ENCODE results near the gene CAV1.

Gene CAV1

GRCh38 chr7:116538138-116538537, 13.3 kb downstream of the CAV1 start:
- TF ChIP-seq, protein P1, sequence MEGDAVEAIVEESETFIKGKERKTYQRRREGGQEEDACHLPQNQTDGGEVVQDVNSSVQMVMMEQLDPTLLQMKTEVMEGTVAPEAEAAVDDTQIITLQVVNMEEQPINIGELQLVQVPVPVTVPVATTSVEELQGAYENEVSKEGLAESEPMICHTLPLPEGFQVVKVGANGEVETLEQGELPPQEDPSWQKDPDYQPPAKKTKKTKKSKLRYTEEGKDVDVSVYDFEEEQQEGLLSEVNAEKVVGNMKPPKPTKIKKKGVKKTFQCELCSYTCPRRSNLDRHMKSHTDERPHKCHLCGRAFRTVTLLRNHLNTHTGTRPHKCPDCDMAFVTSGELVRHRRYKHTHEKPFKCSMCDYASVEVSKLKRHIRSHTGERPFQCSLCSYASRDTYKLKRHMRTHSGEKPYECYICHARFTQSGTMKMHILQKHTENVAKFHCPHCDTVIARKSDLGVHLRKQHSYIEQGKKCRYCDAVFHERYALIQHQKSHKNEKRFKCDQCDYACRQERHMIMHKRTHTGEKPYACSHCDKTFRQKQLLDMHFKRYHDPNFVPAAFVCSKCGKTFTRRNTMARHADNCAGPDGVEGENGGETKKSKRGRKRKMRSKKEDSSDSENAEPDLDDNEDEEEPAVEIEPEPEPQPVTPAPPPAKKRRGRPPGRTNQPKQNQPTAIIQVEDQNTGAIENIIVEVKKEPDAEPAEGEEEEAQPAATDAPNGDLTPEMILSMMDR (IDR thresholded peaks at IDR 0.05; ENCODE audit: borderline replicate concordance, control extremely low read depth, extremely low read depth, insufficient read depth, missing control alignments), result no peak
- no peak for DNase-seq (ENCODE audit: low spot score)
- in situ Hi-C loops (cut with MboI; ENCODE audit: low sequenced_read_pairs, unreplicated experiment), result no loop called here

DNA sequence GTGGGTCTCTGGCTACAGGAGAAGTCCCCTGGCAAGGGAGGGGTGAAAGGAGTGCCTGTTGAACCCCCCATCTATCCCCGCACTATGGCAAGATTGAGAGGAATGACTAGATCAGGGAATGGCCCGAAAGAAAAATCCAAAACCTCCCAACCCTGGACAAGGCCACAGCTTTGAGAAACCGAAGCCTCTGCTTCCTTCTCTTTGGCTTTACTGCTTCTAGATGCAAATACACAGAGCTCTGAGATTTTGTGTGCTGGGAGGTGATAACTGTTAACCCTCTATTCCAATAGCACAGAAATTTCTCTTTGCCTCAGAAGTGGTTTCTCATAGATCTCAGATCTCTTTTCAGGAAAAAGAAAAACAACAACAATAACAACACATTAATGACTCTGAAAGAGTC, 15.0 kb downstream of the CAV1 start:
- in situ Hi-C loops (cut with MboI; ENCODE audit: low sequenced_read_pairs, unreplicated experiment), result no loop called here
- no peak for DNase-seq (ENCODE audit: low spot score)
- TF ChIP-seq, protein P1 (IDR thresholded peaks at IDR 0.05; ENCODE audit: borderline replicate concordance, control extremely low read depth, extremely low read depth, insufficient read depth, missing control alignments), result no peak

DNA sequence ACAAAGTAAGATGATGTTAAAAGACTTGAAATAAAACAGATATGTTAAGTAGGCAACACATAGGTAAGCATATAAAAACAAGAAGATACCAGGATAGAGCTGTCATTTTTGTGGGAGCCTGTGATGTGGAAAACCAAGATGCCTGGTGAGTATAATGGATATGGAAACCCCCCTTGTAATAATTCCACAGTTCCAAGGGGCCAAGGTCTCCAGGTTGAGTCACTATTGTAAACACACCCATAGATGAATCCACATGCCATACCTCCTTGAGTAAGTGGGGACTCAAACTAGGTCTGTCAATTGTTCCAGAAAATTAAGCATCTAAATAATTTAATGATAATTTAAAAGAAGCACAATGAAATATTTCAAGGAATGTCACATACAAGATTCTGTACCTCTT, 15.9 kb downstream of the CAV1 start:
- no peak for DNase-seq (ENCODE audit: low spot score)
- in situ Hi-C loops (cut with MboI; ENCODE audit: low sequenced_read_pairs, unreplicated experiment), result no loop called here
- TF ChIP-seq, protein P1 (IDR thresholded peaks at IDR 0.05; ENCODE audit: borderline replicate concordance, control extremely low read depth, extremely low read depth, insufficient read depth, missing control alignments), result no peak

GRCh38 chr7:116541951-116542350, 17.1 kb downstream of the CAV1 start:
- DNase-seq (ENCODE audit: low spot score), result no peak
- in situ Hi-C loops (cut with MboI; ENCODE audit: low sequenced_read_pairs, unreplicated experiment), result no loop called here
- TF ChIP-seq, protein P1 (IDR thresholded peaks at IDR 0.05; ENCODE audit: borderline replicate concordance, control extremely low read depth, extremely low read depth, insufficient read depth, missing control alignments), result no peak

- in situ Hi-C loops (cut with MboI; ENCODE audit: low sequenced_read_pairs, unreplicated experiment), result no loop called here
- TF ChIP-seq, protein P1 (IDR thresholded peaks at IDR 0.05; ENCODE audit: borderline replicate concordance, control extremely low read depth, extremely low read depth, insufficient read depth, missing control alignments), result no peak
- DNase-seq (ENCODE audit: low spot score), result no peak
Observed at GRCh38 chr7:116542618-116543017, 17.8 kb downstream of the CAV1 start.

GRCh38 chr7:116543664-116544063, 18.8 kb downstream of the CAV1 start:
- TF ChIP-seq, protein P1 (IDR thresholded peaks at IDR 0.05; ENCODE audit: borderline replicate concordance, control extremely low read depth, extremely low read depth, insufficient read depth, missing control alignments), result no peak
- DNase-seq (ENCODE audit: low spot score), result no peak
- in situ Hi-C loops (cut with MboI; ENCODE audit: low sequenced_read_pairs, unreplicated experiment), result no loop called here

DNA sequence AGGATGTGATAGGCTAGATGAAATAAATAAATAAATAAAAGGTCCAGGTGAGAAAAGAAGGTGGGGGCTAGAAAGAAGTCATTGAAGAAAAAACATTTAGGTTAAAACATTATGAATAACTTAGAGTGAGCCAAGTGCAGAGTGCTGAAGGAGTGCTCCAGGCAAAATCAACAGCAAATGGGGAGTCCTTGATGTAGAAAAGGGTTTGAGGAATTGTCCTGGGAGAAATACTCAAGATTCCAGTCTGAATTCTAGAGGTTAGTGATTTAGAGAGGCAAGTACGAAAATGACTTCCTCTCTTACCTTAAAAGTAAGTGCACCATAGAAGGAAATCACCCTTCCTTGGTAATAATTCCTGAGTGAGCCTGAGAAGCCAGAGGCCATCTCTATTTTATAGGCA, 19.7 kb downstream of the CAV1 start:
- in situ Hi-C loops (cut with MboI; ENCODE audit: low sequenced_read_pairs, unreplicated experiment), result no loop called here
- no peak for DNase-seq (ENCODE audit: low spot score)
- TF ChIP-seq, protein P1 (IDR thresholded peaks at IDR 0.05; ENCODE audit: borderline replicate concordance, control extremely low read depth, extremely low read depth, insufficient read depth, missing control alignments), result no peak

Data from GM13976 (cell line).